Stimulated activated naive CD8-positive, alpha-beta T cell treated with anti-CD3 and anti-CD28 coated beads, Interleukin-15, Interleukin-2, amounts not matched to agents 100 U/mL and 50 U/mL, for 24 hours (primary cell): ENCODE data around the gene EEIG1.

ENCODE experiments used
- ATAC-seq: fragments of 150-1000 bp; cut with Tn5 transposase; one replicate; pipeline ENCODE4 v1.10.0; 2021
- DNase-seq: peaks from one replicate; pipeline ENCODE4 v3.0.0; 2021

Gene EEIG1

DNA sequence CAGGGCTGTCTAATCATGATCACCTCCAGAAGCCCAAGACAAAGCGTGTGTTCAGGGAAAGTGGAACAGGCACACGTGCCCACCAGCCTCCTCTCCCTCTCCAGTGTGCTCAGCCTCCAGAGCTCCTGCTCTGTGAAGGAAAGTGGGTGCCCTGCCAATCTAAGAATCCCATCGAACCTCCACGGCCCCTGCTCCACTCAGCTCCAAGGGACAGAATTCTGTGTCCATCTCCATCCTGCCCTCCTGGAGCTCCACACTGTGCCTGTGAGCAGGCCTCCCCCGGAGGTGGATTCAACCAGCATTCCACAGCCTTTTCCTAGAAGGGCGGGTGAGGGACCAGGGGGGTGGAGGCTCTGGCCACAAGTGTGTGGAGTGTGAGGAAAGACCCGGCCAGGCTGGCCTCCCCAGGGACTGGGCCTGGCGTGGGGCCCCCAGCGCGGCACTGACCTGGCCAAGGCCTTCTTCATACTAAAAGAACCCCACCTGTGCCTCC, 6.0 kb downstream of the EEIG1 start:
- DNase-seq (no peak), ATAC-seq (no peak)

DNA sequence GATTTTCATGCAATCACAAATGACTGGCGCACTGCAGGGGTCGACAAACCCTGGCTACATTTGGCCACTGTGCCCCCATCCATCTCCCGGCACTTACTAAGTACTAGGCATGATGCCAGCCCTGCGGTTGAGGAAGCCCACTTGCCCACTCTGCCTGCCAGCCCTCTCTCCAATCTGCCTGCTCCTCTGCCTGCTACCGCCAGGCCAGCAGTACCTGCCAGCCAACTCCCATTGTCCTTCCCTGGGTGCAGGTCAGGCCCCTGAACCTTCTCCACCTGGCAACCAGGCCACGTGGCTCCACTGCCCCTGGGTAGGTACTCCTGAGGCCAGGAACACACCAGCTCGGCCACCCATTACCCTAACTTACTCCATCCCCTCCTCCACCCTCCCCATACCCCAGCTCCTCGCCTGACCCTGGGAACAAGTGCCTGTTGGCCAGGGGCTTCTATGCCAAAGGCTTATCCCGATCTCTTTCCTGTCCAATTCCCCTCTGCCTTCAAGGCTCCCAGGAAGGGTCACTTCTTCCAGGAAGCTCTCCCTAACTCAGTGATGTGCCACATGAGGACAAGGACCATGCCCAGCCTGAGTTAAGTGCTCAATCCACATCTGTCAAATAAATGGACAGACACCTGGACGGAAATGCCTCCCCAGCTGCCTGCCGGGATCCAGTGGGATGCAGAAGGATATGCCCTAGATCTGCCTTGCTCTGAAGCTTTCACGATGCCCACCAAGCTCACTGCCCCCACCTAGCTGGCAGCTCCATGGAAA, 6.6 kb downstream of the EEIG1 start:
- no peak for ATAC-seq
- DNase-seq, result no peak

DNA sequence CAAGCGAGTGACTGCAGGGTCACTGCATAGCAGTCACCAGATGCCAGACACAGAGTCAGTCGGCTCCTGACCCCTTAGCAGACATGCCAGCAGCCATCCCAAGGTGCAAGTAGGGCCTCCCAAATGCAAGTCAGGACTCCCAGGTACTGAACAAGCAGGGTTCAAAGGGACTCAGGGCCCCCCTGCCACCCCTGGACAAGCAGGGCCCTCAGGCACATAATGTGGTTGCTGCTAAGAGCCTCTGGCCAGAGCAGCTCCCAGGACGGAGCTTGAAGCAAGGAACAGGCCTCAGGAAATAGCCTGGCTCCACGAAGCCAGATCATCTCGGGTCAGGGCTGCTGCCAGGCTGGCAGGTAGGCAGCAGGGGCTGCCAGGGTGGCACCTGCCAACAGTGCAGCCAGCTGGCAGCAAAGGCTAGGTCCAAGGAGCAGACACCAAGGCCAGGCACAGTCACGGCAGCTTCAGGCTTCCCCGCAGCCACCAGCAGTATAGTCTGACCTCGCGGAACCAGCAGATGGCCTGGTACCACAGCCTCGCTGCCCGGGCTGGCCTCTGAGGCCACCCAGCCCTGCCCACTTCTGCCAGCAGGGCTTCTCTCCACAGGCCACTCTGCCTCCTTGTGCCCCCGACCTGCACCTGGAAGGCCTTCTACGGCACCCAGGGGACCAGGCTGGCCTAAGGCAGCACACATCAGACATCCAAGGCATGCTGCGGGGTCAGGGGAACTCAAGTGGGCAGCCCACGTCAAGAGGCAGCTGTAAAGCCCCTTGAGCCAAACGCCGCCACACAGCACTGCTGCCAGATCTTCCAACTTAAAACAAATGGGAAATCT, 7.4 kb downstream of the EEIG1 start:
- DNase-seq (no peak), ATAC-seq (no peak)

DNA sequence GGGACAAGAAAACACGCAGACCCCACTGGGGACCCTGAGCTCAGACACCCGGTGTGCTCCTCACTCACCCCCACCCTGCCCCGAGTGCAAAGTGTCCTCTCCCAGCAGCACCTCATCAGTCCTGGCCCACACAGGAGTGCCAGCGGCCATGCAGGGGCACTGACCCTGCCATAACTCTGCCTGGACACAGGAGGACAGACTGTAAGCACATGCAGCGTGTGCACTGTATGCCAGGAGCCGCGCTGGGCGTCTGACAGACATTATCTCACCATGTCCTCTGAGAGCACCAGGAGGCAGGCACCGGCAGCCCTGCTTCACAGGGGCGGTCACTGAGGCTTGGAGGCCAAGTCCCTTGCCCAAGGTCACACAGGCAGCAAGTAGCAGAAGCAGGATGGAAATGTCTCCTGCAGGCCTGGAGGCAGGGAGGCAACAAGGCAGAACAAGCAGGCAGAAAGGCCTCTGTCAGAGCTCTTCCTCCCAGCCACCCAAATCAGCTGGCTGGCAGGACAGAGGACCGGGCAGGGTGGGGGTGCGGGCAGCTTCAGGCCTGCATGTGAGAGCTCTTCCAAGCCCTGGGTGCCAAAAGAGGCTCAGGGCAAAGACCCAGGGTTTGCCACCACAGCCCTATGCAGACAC, 8.4 kb downstream of the EEIG1 start:
- DNase-seq, result no peak
- no peak for ATAC-seq

DNA sequence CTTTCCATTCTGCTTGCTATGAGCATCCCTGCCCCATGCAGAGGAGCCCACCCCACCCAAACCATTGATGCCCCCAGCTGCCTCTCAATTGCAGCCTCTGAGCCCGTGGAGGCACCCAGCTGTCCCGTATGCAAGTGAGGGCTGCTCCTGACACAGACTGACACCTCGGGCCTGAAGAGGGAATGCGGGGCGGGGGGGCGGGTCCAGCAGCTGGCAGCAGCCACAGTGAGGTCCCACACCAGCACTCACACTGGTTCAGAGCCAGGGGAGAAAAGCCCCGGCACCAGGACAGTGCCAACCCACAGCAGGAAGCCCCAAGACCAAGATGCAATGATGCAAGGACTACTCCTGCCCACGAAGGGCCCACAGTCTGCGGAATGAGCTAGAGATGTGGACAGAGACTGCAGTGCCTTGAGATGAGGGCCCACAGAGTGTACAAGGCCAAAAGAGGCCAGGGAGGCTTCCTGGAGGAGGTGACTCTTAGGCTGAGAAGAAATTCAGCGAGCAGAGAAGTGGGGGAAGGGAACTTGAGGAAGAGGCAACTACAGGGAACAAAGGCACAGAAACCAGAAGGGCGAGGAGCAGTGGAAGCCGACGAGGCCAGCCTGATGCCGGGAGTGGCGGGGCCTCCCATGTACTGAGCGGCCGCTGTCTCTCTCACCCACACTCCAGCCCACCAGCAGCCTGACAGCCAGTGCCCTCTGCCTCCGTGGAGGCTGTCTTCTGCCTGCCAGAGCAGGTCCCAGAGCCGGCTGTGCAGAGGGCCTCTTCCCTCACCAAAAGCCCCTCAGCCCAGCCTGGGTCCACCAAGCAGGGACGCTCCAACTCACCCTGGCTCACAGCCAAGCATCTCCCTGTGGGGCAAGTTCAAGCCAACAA, 9.2 kb downstream of the EEIG1 start:
- DNase-seq, result no peak
- ATAC-seq, result no peak

DNA sequence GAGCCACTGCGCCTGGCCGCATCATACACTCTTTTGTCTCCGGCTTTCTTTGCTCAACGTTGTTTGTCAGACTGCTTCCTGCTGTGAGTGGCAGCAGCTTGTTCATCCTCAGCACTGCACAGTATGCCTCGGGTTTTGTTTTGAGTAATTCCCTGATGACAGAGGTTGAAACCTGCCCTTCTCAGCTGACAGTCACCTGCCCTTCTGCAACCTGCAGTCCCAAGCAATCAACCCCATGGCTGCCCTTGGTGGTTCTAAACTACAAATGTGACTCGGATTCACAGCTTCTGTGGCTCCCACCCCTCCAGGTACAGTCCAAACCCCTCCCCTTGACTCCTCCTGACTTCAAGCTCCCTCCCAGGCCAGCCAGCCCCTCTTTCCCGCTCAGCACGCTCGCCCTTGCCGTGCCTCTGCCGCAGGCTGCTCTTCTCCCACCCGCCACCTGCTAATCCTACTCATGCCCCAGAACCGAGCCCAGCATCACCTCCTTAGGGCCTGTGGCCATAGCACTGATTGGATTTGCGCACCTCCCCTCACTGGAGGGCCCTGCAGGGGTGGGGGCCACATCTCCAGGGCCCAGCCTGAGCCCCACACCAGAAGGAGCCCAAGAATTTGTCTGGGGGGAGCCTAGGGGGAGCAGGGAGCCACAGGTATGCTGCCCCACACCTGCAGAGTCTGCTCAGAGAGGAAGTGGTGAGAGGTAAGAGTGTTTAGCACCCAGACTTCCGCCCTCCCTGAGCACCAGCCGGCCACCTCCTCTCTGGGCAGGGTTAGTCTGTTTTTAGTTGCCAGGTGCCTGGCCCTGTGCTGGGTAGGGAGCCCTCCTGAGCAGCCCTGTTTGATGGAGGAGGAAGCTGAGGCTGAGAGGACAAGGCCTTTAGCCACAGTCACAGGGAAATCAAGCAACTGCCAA, 10.1 kb downstream of the EEIG1 start:
- peak; percentile 85 for ATAC-seq
- peak; percentile 67 for DNase-seq

DNA sequence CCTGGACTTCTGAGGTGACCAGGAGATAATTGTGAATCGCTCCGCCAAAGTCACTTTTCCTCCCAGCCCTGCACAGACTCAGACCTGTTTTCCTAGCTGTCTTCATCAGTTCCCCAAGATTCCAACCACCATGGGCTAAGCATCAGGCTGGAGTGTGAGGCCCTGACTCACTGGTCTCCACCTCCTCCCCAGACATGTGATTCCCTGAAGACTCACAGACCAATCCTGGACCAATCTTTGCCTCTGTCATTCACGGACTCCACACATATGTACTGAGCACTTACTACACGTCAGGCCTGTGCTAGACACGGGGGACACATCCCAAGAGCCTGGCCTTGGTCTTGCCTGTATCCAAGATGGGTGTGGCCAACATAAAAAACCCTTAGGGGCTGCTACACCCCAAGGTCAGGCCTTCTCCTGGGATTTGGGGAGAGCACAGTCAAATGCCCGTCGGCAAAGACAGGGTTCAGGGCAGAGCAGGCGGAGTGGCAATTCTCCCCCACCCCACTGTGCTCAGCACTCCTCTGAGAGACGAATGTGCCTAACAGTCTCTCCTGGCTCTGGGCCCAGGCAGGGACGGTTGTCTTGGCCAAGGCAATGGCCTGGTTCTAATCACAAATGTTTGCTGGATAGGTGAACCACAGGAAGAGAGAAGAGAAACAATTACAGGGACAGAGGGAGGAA, 11.9 kb downstream of the EEIG1 start:
- ATAC-seq (no peak), DNase-seq (no peak)

DNA sequence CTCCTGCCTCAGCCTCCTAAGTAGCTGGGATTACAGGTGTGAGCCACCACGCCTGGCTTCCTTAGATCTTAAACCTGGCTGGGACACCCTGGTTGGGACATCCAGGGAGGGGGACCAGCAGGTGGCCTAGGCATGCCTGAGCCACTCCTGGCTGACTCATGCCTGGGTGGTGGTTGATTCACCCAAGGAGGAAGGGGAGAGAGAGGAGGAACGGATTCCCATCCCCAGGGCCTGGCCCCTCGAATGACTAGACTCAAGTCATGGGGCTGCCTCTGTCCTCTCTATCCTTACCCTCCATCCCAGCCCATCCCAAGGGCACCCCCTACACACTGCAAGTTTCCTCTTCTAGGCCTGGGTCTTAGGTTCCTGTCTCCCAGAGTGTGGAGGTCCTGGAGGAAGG, 12.7 kb downstream of the EEIG1 start:
- ATAC-seq (no peak), DNase-seq (no peak)

DNA sequence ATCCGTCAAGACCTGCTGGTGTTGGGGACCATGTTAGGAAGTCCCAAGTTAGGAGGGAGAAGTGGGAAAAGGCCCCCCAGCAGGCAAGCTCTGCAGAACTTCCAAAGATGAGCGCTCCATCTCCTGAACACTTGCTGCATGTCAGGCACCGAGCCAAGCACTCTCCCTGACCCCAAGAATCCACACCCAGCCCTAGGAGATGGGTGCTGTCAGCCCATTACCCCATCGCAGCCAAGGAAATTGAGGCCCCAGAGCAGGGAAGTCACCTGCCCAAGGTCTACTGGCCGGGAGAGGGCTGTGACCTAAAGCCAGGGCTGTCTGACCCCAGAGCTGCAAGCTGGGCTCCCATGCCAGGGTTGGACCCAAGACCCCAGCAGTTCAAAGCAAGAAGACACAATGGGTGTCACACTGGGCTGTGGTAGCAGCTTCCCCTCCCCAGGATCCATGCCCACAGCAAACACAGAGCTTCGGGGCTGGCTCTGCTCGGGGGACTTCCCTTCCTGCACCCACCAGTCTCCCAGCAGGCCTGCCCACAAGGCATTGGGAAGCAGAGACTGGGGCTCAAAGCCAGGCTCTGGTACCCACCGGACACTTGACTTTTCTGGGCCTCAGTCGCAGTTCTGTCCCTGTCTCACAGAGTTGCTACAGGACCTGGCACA, 13.5 kb downstream of the EEIG1 start:
- DNase-seq (no peak), ATAC-seq (no peak)

DNA sequence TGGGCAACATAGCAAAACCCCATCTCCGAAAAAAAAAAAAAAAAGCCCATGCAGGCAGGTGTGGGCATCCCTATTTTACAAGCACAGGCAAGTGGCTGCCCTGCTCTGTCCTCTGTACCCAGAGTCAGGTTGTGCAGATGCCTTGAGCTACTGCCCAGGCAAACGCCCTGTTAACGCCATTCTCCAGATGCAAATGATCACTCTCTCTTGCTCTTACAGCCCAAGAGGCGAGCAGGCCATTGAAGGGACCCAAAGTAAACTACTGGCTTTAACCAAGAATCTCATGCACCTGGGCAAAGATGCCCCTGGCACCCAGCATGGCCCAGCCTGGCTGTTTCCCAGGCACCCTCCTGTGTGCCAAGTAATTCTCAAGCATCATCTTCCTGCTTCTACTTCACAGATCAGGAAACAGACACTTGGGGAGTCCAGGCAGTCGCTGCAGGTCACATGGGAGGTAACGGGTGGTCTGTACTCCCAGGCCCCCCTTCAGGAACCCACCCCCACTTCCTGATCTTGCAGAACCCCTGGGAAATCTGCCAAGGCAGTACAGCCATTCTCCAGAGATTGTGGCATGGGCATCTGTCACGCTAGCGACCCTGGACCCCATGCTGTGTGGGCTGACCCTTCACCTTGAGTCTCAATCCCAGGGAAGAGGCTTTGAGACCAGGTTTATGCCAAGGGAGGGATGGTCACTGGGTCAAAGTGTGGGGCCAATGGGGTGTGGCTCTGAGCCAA, 14.2 kb downstream of the EEIG1 start:
- no peak for DNase-seq
- no peak for ATAC-seq

DNA sequence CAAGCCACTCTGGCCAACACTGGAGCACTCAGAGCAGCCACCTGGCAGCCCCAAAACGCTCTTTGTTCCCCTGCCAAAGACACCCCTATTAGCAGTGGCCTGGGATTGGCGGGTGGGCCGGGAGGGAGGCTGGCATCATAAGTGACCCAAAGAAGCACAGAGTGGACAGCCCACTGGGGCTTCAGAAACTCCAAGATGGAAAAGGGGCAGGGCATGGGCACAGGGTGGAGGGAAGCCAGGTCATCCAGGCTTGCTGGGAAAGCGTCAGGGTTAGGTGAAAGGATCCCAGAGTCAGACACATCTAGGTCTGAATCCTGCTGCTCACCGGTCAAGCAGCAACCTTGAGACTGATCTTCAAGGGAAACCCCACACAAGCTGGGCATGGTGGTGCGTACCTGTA, 14.8 kb downstream of the EEIG1 start:
- DNase-seq, result no peak
- no peak for ATAC-seq

DNA sequence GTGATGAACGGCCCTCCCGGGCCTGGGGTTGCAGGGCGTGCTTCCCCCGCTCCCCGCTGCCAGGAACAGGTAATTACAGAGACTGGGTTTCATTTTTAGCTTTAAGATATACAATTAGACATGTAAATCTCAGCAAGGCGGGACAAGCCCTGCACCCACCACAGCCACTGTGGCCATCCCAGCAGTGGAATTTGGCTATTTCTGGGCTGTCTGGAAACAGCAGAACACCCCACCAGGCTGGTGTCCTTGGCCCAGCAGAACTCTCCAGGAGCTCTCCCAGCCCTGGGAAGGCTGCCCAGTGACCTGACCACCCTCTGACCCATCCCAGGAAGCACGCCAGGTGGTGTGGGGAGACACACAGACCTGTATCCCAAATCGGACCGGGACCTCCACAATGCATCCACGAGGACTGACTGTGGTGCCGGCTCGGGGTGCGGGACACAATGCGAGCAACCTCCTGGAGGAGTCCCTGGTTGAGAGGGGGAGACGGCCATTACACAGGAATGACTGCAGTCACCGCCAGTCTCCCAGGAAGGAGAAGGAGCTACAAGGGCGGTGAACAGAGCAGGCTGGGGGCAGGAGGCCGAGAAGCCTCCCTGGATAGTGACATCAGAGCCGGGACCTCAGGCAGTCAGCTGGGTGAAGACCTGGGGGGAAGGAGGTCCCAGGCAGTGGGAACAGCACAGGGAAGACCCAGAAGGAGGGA, 17.3 kb downstream of the EEIG1 start:
- ATAC-seq (no peak), DNase-seq (no peak)

DNA sequence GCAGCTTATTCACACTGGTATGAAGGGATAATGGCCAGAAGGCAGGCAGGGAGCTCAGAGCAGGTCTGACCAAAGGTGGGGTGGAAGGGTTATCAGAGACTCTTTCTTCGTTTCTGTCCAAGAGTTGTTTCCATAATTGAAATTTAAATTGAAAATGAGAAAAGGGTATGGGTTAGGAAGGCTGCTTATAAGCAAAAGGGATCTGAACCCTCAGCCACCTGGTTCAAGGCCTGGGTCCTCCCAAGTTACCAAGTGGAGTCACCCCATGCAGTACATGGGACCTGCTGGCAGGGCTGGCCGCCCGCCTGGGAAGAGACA, 17.8 kb downstream of the EEIG1 start:
- ATAC-seq (no peak), DNase-seq (no peak)

DNA sequence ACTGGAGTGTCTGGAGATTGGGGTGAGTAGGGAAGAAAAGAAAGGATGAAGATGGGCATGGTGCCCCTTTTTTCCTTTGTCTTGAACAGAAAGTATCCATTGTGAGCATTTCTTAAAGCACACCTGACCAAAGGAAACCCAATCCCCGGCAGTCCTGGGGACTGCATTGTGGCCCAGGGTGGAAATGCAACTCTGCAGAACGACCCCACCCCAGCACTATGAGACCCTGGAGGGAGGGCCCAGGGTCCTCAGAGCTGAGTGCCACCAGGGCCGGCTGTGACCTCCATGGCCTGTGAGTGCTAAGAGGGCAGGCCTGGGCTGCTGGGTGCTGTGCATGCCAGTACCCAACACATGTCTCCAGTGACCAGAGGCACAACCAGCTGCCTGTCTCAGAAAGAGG, 18.5 kb downstream of the EEIG1 start:
- DNase-seq (no peak), ATAC-seq (no peak)

DNA sequence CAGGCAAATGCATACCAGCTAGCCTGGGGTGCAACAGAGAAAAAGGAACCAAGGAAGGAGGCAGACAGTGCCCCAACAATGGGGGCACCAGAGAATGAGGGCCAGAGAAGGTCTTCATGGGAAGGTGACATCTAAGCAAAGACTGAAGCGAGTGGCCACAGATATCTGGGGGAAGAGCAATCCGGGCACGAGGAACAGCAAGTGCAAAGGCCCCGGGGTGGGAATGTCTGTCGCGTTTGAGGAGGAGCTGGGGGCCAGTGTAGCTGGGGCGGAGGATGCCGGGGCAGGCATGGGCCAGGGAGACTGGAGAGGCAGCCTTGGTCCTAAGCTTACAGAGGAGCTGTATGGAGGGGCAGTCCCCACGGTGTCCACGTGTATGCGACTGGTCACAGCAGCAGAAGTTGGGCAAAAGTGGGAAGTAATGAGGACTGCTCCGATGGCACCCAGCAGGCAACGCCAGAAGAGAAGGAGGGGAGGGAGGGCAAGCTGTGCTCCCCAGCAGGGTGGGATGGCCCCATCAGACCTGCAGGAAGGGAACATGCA, 19.1 kb downstream of the EEIG1 start:
- ATAC-seq (no peak), DNase-seq (no peak)

DNA sequence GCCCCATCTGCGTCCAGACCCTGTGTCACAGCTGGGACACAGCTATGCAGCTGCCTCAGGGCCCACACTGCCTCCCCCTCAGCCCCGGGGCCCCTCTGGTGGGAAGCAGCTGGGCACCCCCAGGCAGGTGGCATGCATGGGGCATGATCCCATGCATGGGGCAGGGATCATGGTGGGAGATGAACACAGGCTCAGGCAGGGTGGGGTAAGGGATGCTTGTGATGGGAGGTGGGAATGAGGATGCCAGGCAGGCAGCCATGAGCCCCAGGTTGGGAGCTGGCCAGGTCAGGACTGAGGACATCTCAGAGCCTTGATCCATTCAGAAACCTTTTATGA, 19.7 kb downstream of the EEIG1 start:
- DNase-seq (no peak), ATAC-seq (no peak)

DNA sequence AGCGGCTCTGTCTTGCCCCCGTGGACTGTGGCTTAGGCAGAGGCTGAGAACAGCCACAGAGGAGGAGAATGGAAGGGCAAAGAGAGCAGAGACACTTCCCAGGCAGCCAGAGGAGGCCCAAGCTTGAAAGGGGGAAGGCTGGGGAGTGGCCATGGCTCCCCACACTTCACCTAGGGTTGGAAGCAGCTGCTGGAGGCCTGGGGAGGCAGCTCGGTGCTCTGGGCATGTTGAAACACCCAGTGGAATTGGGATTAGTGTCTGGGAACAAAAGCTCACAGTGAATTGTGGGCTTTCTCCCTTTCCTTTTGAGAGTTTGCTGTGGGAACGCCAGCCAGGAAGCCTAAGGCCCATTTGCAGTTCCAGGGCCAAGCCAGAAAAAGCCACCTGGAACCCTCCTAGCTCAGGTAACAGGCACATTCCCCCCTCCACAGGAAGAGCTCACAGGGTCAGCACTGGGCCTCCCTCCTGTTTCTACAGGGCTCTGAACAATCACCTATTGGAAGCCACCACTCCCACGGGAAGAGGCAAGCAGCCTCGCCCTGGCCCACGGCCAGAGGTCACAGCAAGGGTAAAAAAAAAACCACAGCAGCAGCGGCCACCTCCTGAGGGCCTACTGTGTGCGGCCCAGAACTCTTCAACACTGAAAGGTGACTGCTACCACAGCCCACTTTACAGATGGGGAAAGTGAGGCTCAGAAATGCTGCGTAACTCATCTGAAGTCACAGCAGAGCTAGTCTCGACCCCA, 20.2 kb downstream of the EEIG1 start:
- DNase-seq (no peak), ATAC-seq (no peak)
